ENCODE data around the gene IFT81. TPM values are rescaled to one million over a fixed set of nuclear protein-coding genes. Genes with fewer than 3 reads are reported as not detected.

Gene IFT81
- total RNA-seq, 2 donors from 2014 or later = 20.2 to 29.6 TPM

DNA sequence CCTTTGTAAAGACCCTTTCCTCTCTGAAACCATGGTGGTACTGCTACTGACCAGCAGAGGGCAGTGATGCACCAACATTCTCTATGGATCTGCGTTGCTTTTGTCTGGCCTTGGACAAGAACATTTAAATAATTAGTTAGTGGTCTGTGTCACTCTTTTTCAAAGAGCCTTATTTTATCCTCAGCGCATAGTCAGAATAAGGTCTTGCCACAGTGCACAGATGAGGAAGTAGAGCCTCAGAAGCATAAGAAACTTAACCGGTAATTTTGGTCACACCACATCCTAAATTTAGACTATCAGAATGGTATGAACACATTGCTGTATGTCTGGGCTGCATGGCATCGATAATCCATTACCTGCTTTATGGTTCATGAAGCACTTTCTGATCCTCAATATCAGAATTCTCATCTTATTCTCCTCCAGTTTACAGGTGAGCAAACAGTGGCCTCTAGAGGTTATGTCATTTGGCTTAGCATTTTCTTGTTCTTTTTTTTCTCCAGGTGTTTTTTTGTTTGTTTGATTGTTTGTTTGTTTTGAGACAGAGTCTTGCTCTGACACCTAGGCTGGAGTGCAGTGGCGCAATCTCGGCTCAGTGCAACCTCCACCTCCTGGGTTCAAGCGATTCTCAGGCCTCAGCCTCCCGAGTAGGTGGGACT, 23.7 kb upstream of the IFT81 start:
- Histone ChIP-seq H3K4me3 (ENCODE audit: low read length) (no peak overlapping the region), H3K9ac (ENCODE audit: extremely low read depth, low read length, poor library complexity, severe bottlenecking) (no peak overlapping the region), H3K27me3 (ENCODE audit: control insufficient read depth, insufficient read depth, low read length, poor library complexity, severe bottlenecking) (no peaks in the 10 kb centered on the region), H3K9me3 (ENCODE audit: control insufficient read depth, low read length) (no peaks in the 10 kb centered on the region), H3K4me1 (ENCODE audit: control insufficient read depth, insufficient read depth, low read length) (no peaks in the 10 kb centered on the region), H3K27ac (ENCODE audit: low read depth, low read length) (no peak overlapping the region), H3K36me3 (ENCODE audit: control insufficient read depth, insufficient read depth, low read length) (no peaks in the 10 kb centered on the region)
- 64 to 72% methylated on average over 8 of the region's 8 CpGs for WGBS, 2 experiments (ENCODE audit: insufficient coverage in 1 of 2, insufficient read length in 1 of 2)
- TF ChIP-seq, protein P1, sequence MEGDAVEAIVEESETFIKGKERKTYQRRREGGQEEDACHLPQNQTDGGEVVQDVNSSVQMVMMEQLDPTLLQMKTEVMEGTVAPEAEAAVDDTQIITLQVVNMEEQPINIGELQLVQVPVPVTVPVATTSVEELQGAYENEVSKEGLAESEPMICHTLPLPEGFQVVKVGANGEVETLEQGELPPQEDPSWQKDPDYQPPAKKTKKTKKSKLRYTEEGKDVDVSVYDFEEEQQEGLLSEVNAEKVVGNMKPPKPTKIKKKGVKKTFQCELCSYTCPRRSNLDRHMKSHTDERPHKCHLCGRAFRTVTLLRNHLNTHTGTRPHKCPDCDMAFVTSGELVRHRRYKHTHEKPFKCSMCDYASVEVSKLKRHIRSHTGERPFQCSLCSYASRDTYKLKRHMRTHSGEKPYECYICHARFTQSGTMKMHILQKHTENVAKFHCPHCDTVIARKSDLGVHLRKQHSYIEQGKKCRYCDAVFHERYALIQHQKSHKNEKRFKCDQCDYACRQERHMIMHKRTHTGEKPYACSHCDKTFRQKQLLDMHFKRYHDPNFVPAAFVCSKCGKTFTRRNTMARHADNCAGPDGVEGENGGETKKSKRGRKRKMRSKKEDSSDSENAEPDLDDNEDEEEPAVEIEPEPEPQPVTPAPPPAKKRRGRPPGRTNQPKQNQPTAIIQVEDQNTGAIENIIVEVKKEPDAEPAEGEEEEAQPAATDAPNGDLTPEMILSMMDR (conservative IDR thresholded peaks at IDR 0.05) = peak; percentile 94
- H3K9me3 Mint-ChIP-seq = peaks cover 4% of the 10 kb centered on the region
- DNase-seq = peak; percentile 93
- no peaks in the 10 kb centered on the region for H3K36me3 Mint-ChIP-seq (ENCODE audit: low read depth)
- no peak overlapping the region for H3K4me3 Mint-ChIP-seq
- H3K4me1 Mint-ChIP-seq = no peaks in the 10 kb centered on the region
- H3K27ac Mint-ChIP-seq = no peak overlapping the region
- H3K27me3 Mint-ChIP-seq (ENCODE audit: insufficient read depth) = peaks cover 4% of the 10 kb centered on the region

GRCh38 chr12:110102255-110102654, 21.9 kb upstream of the IFT81 start:
- Histone ChIP-seq H3K4me1 (ENCODE audit: control insufficient read depth, insufficient read depth, low read length) (no peaks in the 10 kb centered on the region), H3K36me3 (ENCODE audit: control insufficient read depth, insufficient read depth, low read length) (no peaks in the 10 kb centered on the region), H3K27ac (ENCODE audit: low read depth, low read length) (no peak overlapping the region), H3K9me3 (ENCODE audit: control insufficient read depth, low read length) (no peaks in the 10 kb centered on the region), H3K4me3 (ENCODE audit: low read length) (no peak overlapping the region), H3K9ac (ENCODE audit: extremely low read depth, low read length, poor library complexity, severe bottlenecking) (no peak overlapping the region), H3K27me3 (ENCODE audit: control insufficient read depth, insufficient read depth, low read length, poor library complexity, severe bottlenecking) (no peaks in the 10 kb centered on the region)
- no peaks in the 10 kb centered on the region for H3K4me1 Mint-ChIP-seq
- H3K27ac Mint-ChIP-seq = peak overlapping the region; percentile 10
- DNase-seq = peak; percentile 98
- 90 to 93% methylated on average over 3 of the region's 3 CpGs for WGBS, 2 experiments (ENCODE audit: insufficient coverage in 1 of 2, insufficient read length in 1 of 2)
- H3K4me3 Mint-ChIP-seq = no peak overlapping the region
- TF ChIP-seq, protein P1 (conservative IDR thresholded peaks at IDR 0.05) = peak; percentile 72
- no peaks in the 10 kb centered on the region for H3K36me3 Mint-ChIP-seq (ENCODE audit: low read depth)
- peaks cover 4% of the 10 kb centered on the region for H3K27me3 Mint-ChIP-seq (ENCODE audit: insufficient read depth)
- peaks cover 4% of the 10 kb centered on the region for H3K9me3 Mint-ChIP-seq

GRCh38 chr12:110104188-110105094, 19.7 kb upstream of the IFT81 start:
- no peaks in the 10 kb centered on the region for H3K36me3 Mint-ChIP-seq (ENCODE audit: low read depth)
- Histone ChIP-seq H3K9ac (ENCODE audit: extremely low read depth, low read length, poor library complexity, severe bottlenecking) (no peak overlapping the region), H3K4me3 (ENCODE audit: low read length) (no peak overlapping the region), H3K36me3 (ENCODE audit: control insufficient read depth, insufficient read depth, low read length) (no peaks in the 10 kb centered on the region), H3K27me3 (ENCODE audit: control insufficient read depth, insufficient read depth, low read length, poor library complexity, severe bottlenecking) (no peaks in the 10 kb centered on the region), H3K27ac (ENCODE audit: low read depth, low read length) (no peak overlapping the region), H3K9me3 (ENCODE audit: control insufficient read depth, low read length) (no peaks in the 10 kb centered on the region), H3K4me1 (ENCODE audit: control insufficient read depth, insufficient read depth, low read length) (peaks cover 12% of the 10 kb centered on the region)
- H3K4me3 Mint-ChIP-seq = no peak overlapping the region
- H3K9me3 Mint-ChIP-seq = peaks cover 4% of the 10 kb centered on the region
- H3K27me3 Mint-ChIP-seq (ENCODE audit: insufficient read depth) = peaks cover 4% of the 10 kb centered on the region
- DNase-seq = peak; percentile 55
- 96% methylated on average over 13 to 14 of the region's 14 CpGs for WGBS, 2 experiments (ENCODE audit: insufficient coverage in 1 of 2, insufficient read length in 1 of 2)
- TF ChIP-seq, protein P1 (conservative IDR thresholded peaks at IDR 0.05) = no peak
- no peak overlapping the region for H3K27ac Mint-ChIP-seq
- H3K4me1 Mint-ChIP-seq = peaks cover 18% of the 10 kb centered on the region

Measured in endodermal cell (in vitro differentiated cells).